Adrenal gland (tissue), 5 donors: ENCODE data around the gene SNAI3.

ENCODE experiments used
- CTCF ChIP-seq, 6 experiments: fragments of 450-650 bp in 4 of 6; fragments of 200-600 bp in 2 of 6; sonication (generic) in 1 of 6; IDR thresholded peaks; 1 replicate in 5 of 6; 2 replicates in 1 of 6; pipeline versions ENCODE4 v1.5.1 to v1.8.0; 2016 to 2021; ENCODE audit warnings: antibody characterized with exemption in 6 of 6, mild to moderate bottlenecking in 2 of 6, moderate library complexity in 1 of 6
- POLR2A ChIP-seq, 2 donors: fragments of 450-650 bp; IDR thresholded peaks; one replicate each; pipeline ENCODE4 v1.6.1; 2017; ENCODE audit warnings: antibody characterized with exemption in 2 of 2, mild to moderate bottlenecking in 2 of 2, moderate library complexity in 1 of 2
- donor health status: DM: no; HTN: no; CAD: no.

- peak; percentile 14 to 57 (median 39) for TF ChIP-seq CTCF (IDR thresholded peaks at IDR 0.05)
- peak in 1 of 2 donors; percentile 28 for TF ChIP-seq POLR2A (IDR thresholded peaks at IDR 0.05)
These were observed 57.8 kb downstream of the SNAI3 start for GRCh38 chr16:88628512-88628974.
